ENCODE measurements around the gene RPP30.
"Not testable (repeated sequence)": the region's sequence is repeated elsewhere in the genome, so short reads cannot be mapped to it uniquely, and the experiment has no call there.

RPP30 gene

DNA sequence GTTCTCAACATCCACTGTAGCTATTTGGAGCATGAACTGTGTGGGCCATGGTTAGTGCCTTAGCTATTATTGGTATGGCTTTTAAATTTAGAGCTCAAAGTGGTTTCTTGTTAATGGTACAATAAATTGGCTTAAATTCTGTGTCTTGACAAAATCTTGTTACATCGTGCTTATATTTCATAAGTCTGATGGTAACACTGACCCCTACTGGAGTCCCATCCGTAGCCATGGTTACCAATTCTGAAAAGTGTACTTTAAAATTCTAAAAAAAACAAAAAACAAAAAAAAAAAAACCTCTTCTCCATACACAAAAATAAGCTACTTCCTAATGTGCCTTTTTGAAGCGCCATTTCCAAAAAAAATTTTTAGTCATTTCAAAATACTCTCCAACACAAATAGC lies 6.4 kb upstream of the RPP30 start:
- TF ChIP-seq, protein P1, sequence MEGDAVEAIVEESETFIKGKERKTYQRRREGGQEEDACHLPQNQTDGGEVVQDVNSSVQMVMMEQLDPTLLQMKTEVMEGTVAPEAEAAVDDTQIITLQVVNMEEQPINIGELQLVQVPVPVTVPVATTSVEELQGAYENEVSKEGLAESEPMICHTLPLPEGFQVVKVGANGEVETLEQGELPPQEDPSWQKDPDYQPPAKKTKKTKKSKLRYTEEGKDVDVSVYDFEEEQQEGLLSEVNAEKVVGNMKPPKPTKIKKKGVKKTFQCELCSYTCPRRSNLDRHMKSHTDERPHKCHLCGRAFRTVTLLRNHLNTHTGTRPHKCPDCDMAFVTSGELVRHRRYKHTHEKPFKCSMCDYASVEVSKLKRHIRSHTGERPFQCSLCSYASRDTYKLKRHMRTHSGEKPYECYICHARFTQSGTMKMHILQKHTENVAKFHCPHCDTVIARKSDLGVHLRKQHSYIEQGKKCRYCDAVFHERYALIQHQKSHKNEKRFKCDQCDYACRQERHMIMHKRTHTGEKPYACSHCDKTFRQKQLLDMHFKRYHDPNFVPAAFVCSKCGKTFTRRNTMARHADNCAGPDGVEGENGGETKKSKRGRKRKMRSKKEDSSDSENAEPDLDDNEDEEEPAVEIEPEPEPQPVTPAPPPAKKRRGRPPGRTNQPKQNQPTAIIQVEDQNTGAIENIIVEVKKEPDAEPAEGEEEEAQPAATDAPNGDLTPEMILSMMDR (conservative IDR thresholded peaks at IDR 0.05; ENCODE audit: low read depth), result peak; percentile 26; the same call in 1 of the 2 replicates
- no peak for DNase-seq (ENCODE audit: low spot score)
- no peak overlapping the region for H3K27ac ChIP-seq
- POLR2A ChIA-PET (ENCODE audit: low non-redundant PET), result no interaction called here
- CTCF ChIA-PET, result interaction anchor here (0.6 to 2.1 kb wide), 17 partner anchors 14 to 1089 kb away, joined by 3 to 12 read pairs (median 3); no protein-coding TSS in a partner anchor

DNA sequence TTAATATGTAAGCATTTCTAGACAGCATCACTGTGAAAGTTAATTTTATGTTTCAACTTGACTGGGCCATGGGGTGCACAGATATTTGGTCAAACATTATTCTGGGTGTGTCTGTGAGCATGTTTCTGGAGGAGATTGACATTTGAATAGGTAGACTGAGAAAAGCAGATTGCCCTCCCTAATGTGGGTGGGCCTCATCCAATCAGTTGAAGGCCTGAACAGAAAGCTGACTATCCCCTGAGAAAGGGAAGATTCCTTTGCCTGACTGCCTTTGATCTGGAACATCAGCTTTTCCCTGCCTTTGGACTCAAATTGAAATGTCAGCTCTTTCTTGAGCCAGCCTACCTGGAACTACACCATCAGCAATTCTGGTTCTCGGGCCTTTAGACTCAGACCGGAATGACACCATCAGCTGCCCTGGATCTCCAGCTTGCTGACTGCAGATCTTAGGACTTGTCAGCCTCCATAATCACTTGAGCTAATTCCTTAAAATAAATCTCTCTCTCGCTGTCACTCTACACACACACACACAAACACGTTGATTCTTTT lies 5.7 kb upstream of the RPP30 start:
- TF ChIP-seq, protein P1 (conservative IDR thresholded peaks at IDR 0.05; ENCODE audit: low read depth), result no peak

DNA sequence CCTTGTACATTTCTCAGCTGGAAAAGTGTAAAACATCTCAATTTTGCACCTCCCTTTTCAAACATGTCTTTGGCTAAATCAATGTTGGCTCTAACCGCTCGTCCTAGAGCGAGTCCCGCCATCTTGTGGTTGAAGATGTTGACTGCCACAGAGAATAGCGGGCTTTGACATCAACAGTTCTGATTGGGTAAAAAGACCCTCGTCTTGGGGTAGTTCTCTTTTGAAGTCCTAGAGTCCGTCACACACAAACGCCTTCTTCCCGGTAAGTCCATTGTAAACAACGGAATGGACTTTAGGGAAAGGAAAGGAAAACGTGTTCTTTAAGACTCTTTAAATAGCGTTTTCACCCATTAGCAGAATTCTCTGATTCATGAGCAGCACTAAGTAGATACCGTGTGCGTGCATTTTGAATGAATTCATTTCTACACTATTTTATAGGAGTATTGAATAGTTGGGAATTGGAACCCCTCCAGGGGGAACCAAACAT lies 452 bp upstream of the RPP30 start:
- no peak overlapping the region; the same call in 1 of the 2 replicates for H3K27ac ChIP-seq
- TF ChIP-seq, protein P1 (conservative IDR thresholded peaks at IDR 0.05; ENCODE audit: low read depth), result no peak
- ChIA-PET POLR2A (ENCODE audit: low non-redundant PET) (no interaction called here), CTCF (interaction anchor here (0.6 to 1.0 kb wide), 2 partner anchors 8 to 31 kb away, joined by 3 to 4 read pairs; no protein-coding TSS in a partner anchor)
- no peak for DNase-seq (ENCODE audit: low spot score)

More for the DNA sequence above, 5.7 kb upstream of the RPP30 start:
- ChIA-PET POLR2A (ENCODE audit: low non-redundant PET) (no interaction called here), CTCF (interaction anchor here (0.6 to 2.1 kb wide), 15 partner anchors 14 to 1072 kb away, joined by 3 to 12 read pairs (median 4); no protein-coding TSS in a partner anchor)
- H3K27ac ChIP-seq, result no peak overlapping the region
- no peak for DNase-seq (ENCODE audit: low spot score)

DNA sequence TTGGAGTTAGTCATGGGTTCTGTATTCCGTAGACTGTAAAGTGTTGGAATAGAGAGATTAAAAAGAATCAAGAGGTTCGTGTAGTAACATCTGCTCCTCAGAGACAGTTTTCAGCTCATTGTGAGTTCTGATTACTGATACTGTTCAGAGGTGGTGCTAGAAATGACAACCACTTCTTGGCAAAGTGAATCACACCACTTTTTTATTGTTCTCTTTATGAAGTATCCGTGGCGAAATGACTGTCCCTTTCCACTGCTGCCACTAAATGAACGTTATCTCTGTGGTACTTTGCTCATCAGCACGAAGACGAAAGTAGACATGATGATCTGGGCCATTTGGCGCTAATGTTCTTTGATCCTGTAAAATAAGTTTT lies 860 bp downstream of the RPP30 start:
- DNase-seq (ENCODE audit: low spot score), result no peak
- TF ChIP-seq, protein P1 (conservative IDR thresholded peaks at IDR 0.05; ENCODE audit: low read depth), result no peak
- H3K27ac ChIP-seq, result peak overlapping the region; percentile 77
- POLR2A ChIA-PET (ENCODE audit: low non-redundant PET), result interaction anchor here (0.6 kb wide), 1 partner anchor 1024 kb away, joined by 4 read pairs; no protein-coding TSS in a partner anchor
- CTCF ChIA-PET, result interaction anchor here (0.6 to 1.2 kb wide), 4 partner anchors 14 to 426 kb away, joined by 3 to 4 read pairs (median 3); partner anchors contain the start of gene HTR7

GRCh38 chr10:90879062-90879461 lies 7.3 kb downstream of the RPP30 start:
- no peak overlapping the region for H3K27ac ChIP-seq
- ChIA-PET CTCF (interaction anchor here (0.5 to 1.7 kb wide), 18 partner anchors 9 to 1022 kb away, joined by 3 to 12 read pairs (median 5); no protein-coding TSS in a partner anchor), POLR2A (ENCODE audit: low non-redundant PET) (no interaction called here)
- TF ChIP-seq, protein P1 (conservative IDR thresholded peaks at IDR 0.05; ENCODE audit: low read depth), result no peak
- no peak for DNase-seq (ENCODE audit: low spot score)

GRCh38 chr10:90880059-90880719 lies 8.4 kb downstream of the RPP30 start:
- POLR2A ChIA-PET (ENCODE audit: low non-redundant PET); H3K27ac ChIP-seq; DNase-seq (ENCODE audit: low spot score): not testable (repeated sequence)
- CTCF ChIA-PET, result interaction anchor here (0.6 to 1.7 kb wide), 29 partner anchors 8 to 1844 kb away, joined by 3 to 12 read pairs (median 4); no protein-coding TSS in a partner anchor
- TF ChIP-seq, protein P1 (conservative IDR thresholded peaks at IDR 0.05; ENCODE audit: low read depth), result peak; percentile 79
